CD4-positive, alpha-beta T cell treated with Interleukin-1 beta for 1 hour (primary cell): Measurements from ENCODE around the gene EPN2.

Experiments used
- DNase-seq, 2 donors: peaks; one replicate each; pipeline ENCODE4 v3.0.0-alpha.2; 2020 to 2022

EPN2 gene

GRCh38 chr17:19242323-19242722 is 5.2 kb downstream of the EPN2 start:
- no peak for DNase-seq

- DNase-seq: no peak
Measured at GRCh38 chr17:19242926-19243325, 5.8 kb downstream of the EPN2 start.

- DNase-seq: no peak
Measured at GRCh38 chr17:19243838-19244237, 6.7 kb downstream of the EPN2 start.

GRCh38 chr17:19244357-19244756 is 7.2 kb downstream of the EPN2 start:
- no peak for DNase-seq

- no peak for DNase-seq
Measured at GRCh38 chr17:19244781-19245180, 7.6 kb downstream of the EPN2 start.

GRCh38 chr17:19247473-19247872 is 10.3 kb downstream of the EPN2 start:
- DNase-seq: no peak

- DNase-seq: no peak
Measured at GRCh38 chr17:19248151-19248927, 11.2 kb downstream of the EPN2 start.

- DNase-seq: no peak
Measured at GRCh38 chr17:19248928-19249574, 11.9 kb downstream of the EPN2 start.

GRCh38 chr17:19249681-19250080 is 12.5 kb downstream of the EPN2 start:
- DNase-seq: no peak

GRCh38 chr17:19250421-19251173 is 13.4 kb downstream of the EPN2 start:
- DNase-seq: no peak

- DNase-seq: no peak
Measured at GRCh38 chr17:19253112-19253511, 15.9 kb downstream of the EPN2 start.

- no peak for DNase-seq
Measured at GRCh38 chr17:19254651-19255050, 17.5 kb downstream of the EPN2 start.

GRCh38 chr17:19255279-19255678 is 18.1 kb downstream of the EPN2 start:
- no peak for DNase-seq

- DNase-seq: no peak
Measured at GRCh38 chr17:19258371-19258770, 21.2 kb downstream of the EPN2 start.

GRCh38 chr17:19260958-19261357 is 23.8 kb downstream of the EPN2 start:
- no peak for DNase-seq

- DNase-seq: no peak
Measured at GRCh38 chr17:19261426-19261825, 24.3 kb downstream of the EPN2 start.

- DNase-seq: no peak
Measured at GRCh38 chr17:19262650-19263631, 25.8 kb downstream of the EPN2 start.

- no peak for DNase-seq
Measured at GRCh38 chr17:19263641-19264051, 26.5 kb downstream of the EPN2 start.

GRCh38 chr17:19264268-19264667 is 27.1 kb downstream of the EPN2 start:
- no peak for DNase-seq

GRCh38 chr17:19264681-19265080 is 27.5 kb downstream of the EPN2 start:
- DNase-seq: no peak

- DNase-seq: no peak
Measured at GRCh38 chr17:19265755-19266154, 28.6 kb downstream of the EPN2 start.

- DNase-seq: no peak
Measured at GRCh38 chr17:19268611-19269010, 31.4 kb downstream of the EPN2 start.

- DNase-seq: no peak
Measured at GRCh38 chr17:19269106-19269505, 31.9 kb downstream of the EPN2 start.
